ENCODE results near the gene CTDSPL2.
"Not testable (repeated sequence)": the region's sequence is repeated elsewhere in the genome, so short reads cannot be mapped to it uniquely, and the experiment has no call there.

CTDSPL2 gene

GRCh38 chr15:44447772-44448376, 20.4 kb downstream of the CTDSPL2 start:
- no peak overlapping the region for H3K4me3 ChIP-seq (ENCODE audit: low read depth, low read length)
- no peak for TF ChIP-seq CTCF (conservative IDR thresholded peaks at IDR 0.05; ENCODE audit: low read depth, low read length)
- no peak for DNase-seq (ENCODE audit: low read depth)

GRCh38 chr15:44450172-44450571, 22.7 kb downstream of the CTDSPL2 start:
- no peak overlapping the region for H3K4me3 ChIP-seq (ENCODE audit: low read depth, low read length)
- DNase-seq (ENCODE audit: low read depth) = no peak
- no peak for TF ChIP-seq CTCF (conservative IDR thresholded peaks at IDR 0.05; ENCODE audit: low read depth, low read length)

GRCh38 chr15:44453578-44454283, 26.3 kb downstream of the CTDSPL2 start:
- DNase-seq (ENCODE audit: low read depth); H3K4me3 ChIP-seq (ENCODE audit: low read depth, low read length): not testable (repeated sequence)

- DNase-seq (ENCODE audit: low read depth) = no peak
- no peak overlapping the region for H3K4me3 ChIP-seq (ENCODE audit: low read depth, low read length)
- TF ChIP-seq CTCF (conservative IDR thresholded peaks at IDR 0.05; ENCODE audit: low read depth, low read length) = no peak
Measured at GRCh38 chr15:44458429-44458828, 31.0 kb downstream of the CTDSPL2 start.

- no peak overlapping the region for H3K4me3 ChIP-seq (ENCODE audit: low read depth, low read length)
- peak; percentile 66 for DNase-seq (ENCODE audit: low read depth)
- TF ChIP-seq CTCF (conservative IDR thresholded peaks at IDR 0.05; ENCODE audit: low read depth, low read length) = no peak
Measured at GRCh38 chr15:44468709-44469385, 41.4 kb downstream of the CTDSPL2 start.

- no peak for TF ChIP-seq CTCF (conservative IDR thresholded peaks at IDR 0.05; ENCODE audit: low read depth, low read length)
- DNase-seq (ENCODE audit: low read depth) = no peak
- H3K4me3 ChIP-seq (ENCODE audit: low read depth, low read length) = no peak overlapping the region
Measured at GRCh38 chr15:44471885-44472455, 44.5 kb downstream of the CTDSPL2 start.

GRCh38 chr15:44479343-44479742, 51.9 kb downstream of the CTDSPL2 start:
- no peak for TF ChIP-seq CTCF (conservative IDR thresholded peaks at IDR 0.05; ENCODE audit: low read depth, low read length)
- H3K4me3 ChIP-seq (ENCODE audit: low read depth, low read length) = no peak overlapping the region
- DNase-seq (ENCODE audit: low read depth) = no peak

All from choroid plexus epithelial cell (primary cell).